Activated CD8-positive, alpha-beta T cell treated with anti-CD3 and anti-CD28 coated beads for 36 hours (primary cell): ENCODE data around the gene DNAH1. TPM values are rescaled to one million over a fixed set of nuclear protein-coding genes. Genes with fewer than 3 reads are reported as not detected.

Source experiments
- ATAC-seq: fragments of 200-7000 bp; cut with Tn5 transposase; one replicate; pipeline ENCODE4 v1.10.0; 2021; ENCODE audit warnings: mild to moderate bottlenecking, moderate library complexity
- CTCF ChIA-PET: fragments of 350-600 bp; sonication (Branson Sonifier 250); formaldehyde crosslinking; loops from one replicate; lab custom pipeline; 2021; ENCODE audit warnings: antibody characterized with exemption; lab: Charles Lee
- POLR2A ChIA-PET: fragments of 350-600 bp; sonication (Branson Sonifier 250); formaldehyde crosslinking; loops from one replicate; lab custom pipeline; 2021; ENCODE audit warnings: antibody characterized with exemption; lab: Charles Lee
- DNase-seq: peaks from one replicate; pipeline ENCODE4 v3.0.0-alpha.2; 2020
- H3K27ac Mint-ChIP-seq: one replicate; pipeline ENCODE4 v1.8.0; 2021; ENCODE audit warnings: mild to moderate bottlenecking, mixed read lengths
- H3K27me3 Mint-ChIP-seq: one replicate; pipeline ENCODE4 v1.8.0; 2021; ENCODE audit warnings: mixed read lengths
- H3K36me3 Mint-ChIP-seq: one replicate; pipeline ENCODE4 v1.8.0; 2021; ENCODE audit warnings: low read depth, mixed read lengths
- H3K4me1 Mint-ChIP-seq: one replicate; pipeline ENCODE4 v1.8.0; 2021; ENCODE audit warnings: low read depth, mixed read lengths
- H3K4me3 Mint-ChIP-seq: one replicate; pipeline ENCODE4 v1.8.0; 2021; ENCODE audit warnings: mild to moderate bottlenecking, moderate library complexity, mixed read lengths
- H3K9me3 Mint-ChIP-seq: one replicate; pipeline ENCODE4 v1.8.0; 2021; ENCODE audit warnings: mixed read lengths
- CTCF ChIP-seq: fragments of 200-600 bp; IDR thresholded peaks from one replicate; pipeline ENCODE4 v1.8.0; 2022; ENCODE audit warnings: antibody characterized with exemption, mild to moderate bottlenecking
- intact Hi-C: fragments of 100-400 bp; cut with micrococcal nuclease; formaldehyde crosslinking; loops from one replicate; pipeline ENCODE4 v1.10.0; 2022
- total RNA-seq, 2 experiments: library from RNA; stranded (reverse); gene quantifications; one replicate each; pipeline ENCODE4 v1.2.3, GENCODE V29; 2021

The DNAH1 gene
- total RNA-seq, 2 experiments from 2014 or later: 9.2 to 10.2 TPM

- H3K36me3 Mint-ChIP-seq: peaks cover 27% of the 10 kb centered on the region
- CTCF ChIA-PET: interaction anchor here (0.8 to 1.7 kb wide), 2 partner anchors 10 to 63 kb away, joined by 4 to 5 read pairs; no protein-coding TSS in a partner anchor
- no peak for TF ChIP-seq CTCF
- H3K4me1 Mint-ChIP-seq: peaks cover 4% of the 10 kb centered on the region
- ATAC-seq (no peak), DNase-seq (no peak)
- POLR2A ChIA-PET: interaction anchor here (0.8 to 1.7 kb wide), 4 partner anchors 11 to 218 kb away, joined by 3 to 5 read pairs (median 3); partner anchors contain the start of gene GLYCTK
- no peaks in the 10 kb centered on the region for H3K9me3 Mint-ChIP-seq
- intact Hi-C loops: no loop called here
- H3K27ac Mint-ChIP-seq: no peak overlapping the region
- H3K27me3 Mint-ChIP-seq: no peaks in the 10 kb centered on the region
- H3K4me3 Mint-ChIP-seq: no peak overlapping the region
Observed at GRCh38 chr3:52402101-52402521, 86.0 kb downstream of the DNAH1 start.

GRCh38 chr3:52402706-52403270 is 86.7 kb downstream of the DNAH1 start:
- H3K36me3 Mint-ChIP-seq: peaks cover 27% of the 10 kb centered on the region
- no peak for TF ChIP-seq CTCF
- H3K27me3 Mint-ChIP-seq: no peaks in the 10 kb centered on the region
- no peaks in the 10 kb centered on the region for H3K9me3 Mint-ChIP-seq
- no peak overlapping the region for H3K4me3 Mint-ChIP-seq
- DNase-seq (no peak), ATAC-seq (no peak)
- peaks cover 9% of the 10 kb centered on the region for H3K4me1 Mint-ChIP-seq
- intact Hi-C loops: no loop called here
- POLR2A ChIA-PET: interaction anchor here (0.8 to 1.7 kb wide), 3 partner anchors 11 to 219 kb away, joined by 3 to 5 read pairs (median 3); no protein-coding TSS in a partner anchor
- CTCF ChIA-PET: interaction anchor here (1.7 kb wide), 1 partner anchor 10 kb away, joined by 5 read pairs; no protein-coding TSS in a partner anchor
- H3K27ac Mint-ChIP-seq: no peak overlapping the region

- no peak overlapping the region for H3K27ac Mint-ChIP-seq
- H3K9me3 Mint-ChIP-seq: no peaks in the 10 kb centered on the region
- CTCF ChIA-PET: no interaction called here
- no peak overlapping the region for H3K4me3 Mint-ChIP-seq
- TF ChIP-seq CTCF: no peak
- H3K4me1 Mint-ChIP-seq: peaks cover 13% of the 10 kb centered on the region
- DNase-seq (no peak), ATAC-seq (no peak)
- intact Hi-C loops: no loop called here
- H3K36me3 Mint-ChIP-seq: peaks cover 29% of the 10 kb centered on the region
- POLR2A ChIA-PET: interaction anchor here (1.0 to 1.2 kb wide), 2 partner anchors 9 to 219 kb away, joined by 3 read pairs; no protein-coding TSS in a partner anchor
- H3K27me3 Mint-ChIP-seq: no peaks in the 10 kb centered on the region
Observed at GRCh38 chr3:52403271-52403841, 87.2 kb downstream of the DNAH1 start.

GRCh38 chr3:52403955-52404354 is 87.8 kb downstream of the DNAH1 start:
- ChIA-PET POLR2A (interaction anchor here (0.9 to 1.3 kb wide), 3 partner anchors 8 to 346 kb away, joined by 3 read pairs; no protein-coding TSS in a partner anchor), CTCF (no interaction called here)
- no peak for ATAC-seq
- H3K36me3 Mint-ChIP-seq: peaks cover 33% of the 10 kb centered on the region
- no peaks in the 10 kb centered on the region for H3K27me3 Mint-ChIP-seq
- H3K27ac Mint-ChIP-seq: no peak overlapping the region
- H3K4me1 Mint-ChIP-seq: peaks cover 19% of the 10 kb centered on the region
- no peak for TF ChIP-seq CTCF
- intact Hi-C loops: no loop called here
- H3K9me3 Mint-ChIP-seq: no peaks in the 10 kb centered on the region
- no peak overlapping the region for H3K4me3 Mint-ChIP-seq
- DNase-seq: no peak

- Mint-ChIP-seq H3K36me3 (peaks cover 33% of the 10 kb centered on the region), H3K27me3 (no peaks in the 10 kb centered on the region), H3K4me1 (peaks cover 22% of the 10 kb centered on the region), H3K27ac (no peak overlapping the region), H3K4me3 (no peak overlapping the region), H3K9me3 (no peaks in the 10 kb centered on the region)
- intact Hi-C loops: no loop called here
- POLR2A ChIA-PET: interaction anchor here (0.6 to 1.3 kb wide), 4 partner anchors 8 to 346 kb away, joined by 3 read pairs; no protein-coding TSS in a partner anchor
- DNase-seq: no peak
- ATAC-seq: no peak
- TF ChIP-seq CTCF: no peak
- CTCF ChIA-PET: interaction anchor here (0.7 kb wide), 1 partner anchor 14 kb away, joined by 3 read pairs; no protein-coding TSS in a partner anchor
Observed at GRCh38 chr3:52404391-52404790, 88.3 kb downstream of the DNAH1 start.
